SKM-1 treated with dmso at 0.1 percent for 144 hours (cell line): Measurements from ENCODE around the gene TIMELESS.
"Not testable (repeated sequence)": the region's sequence is repeated elsewhere in the genome, so short reads cannot be mapped to it uniquely, and the experiment has no call there.

Source experiments
- DNase-seq: peaks from one replicate; lab custom pipeline; 2025; ENCODE audit not compliant: unreplicated experiment; lab: John Stamatoyannopoulos, UW

Gene TIMELESS

DNA sequence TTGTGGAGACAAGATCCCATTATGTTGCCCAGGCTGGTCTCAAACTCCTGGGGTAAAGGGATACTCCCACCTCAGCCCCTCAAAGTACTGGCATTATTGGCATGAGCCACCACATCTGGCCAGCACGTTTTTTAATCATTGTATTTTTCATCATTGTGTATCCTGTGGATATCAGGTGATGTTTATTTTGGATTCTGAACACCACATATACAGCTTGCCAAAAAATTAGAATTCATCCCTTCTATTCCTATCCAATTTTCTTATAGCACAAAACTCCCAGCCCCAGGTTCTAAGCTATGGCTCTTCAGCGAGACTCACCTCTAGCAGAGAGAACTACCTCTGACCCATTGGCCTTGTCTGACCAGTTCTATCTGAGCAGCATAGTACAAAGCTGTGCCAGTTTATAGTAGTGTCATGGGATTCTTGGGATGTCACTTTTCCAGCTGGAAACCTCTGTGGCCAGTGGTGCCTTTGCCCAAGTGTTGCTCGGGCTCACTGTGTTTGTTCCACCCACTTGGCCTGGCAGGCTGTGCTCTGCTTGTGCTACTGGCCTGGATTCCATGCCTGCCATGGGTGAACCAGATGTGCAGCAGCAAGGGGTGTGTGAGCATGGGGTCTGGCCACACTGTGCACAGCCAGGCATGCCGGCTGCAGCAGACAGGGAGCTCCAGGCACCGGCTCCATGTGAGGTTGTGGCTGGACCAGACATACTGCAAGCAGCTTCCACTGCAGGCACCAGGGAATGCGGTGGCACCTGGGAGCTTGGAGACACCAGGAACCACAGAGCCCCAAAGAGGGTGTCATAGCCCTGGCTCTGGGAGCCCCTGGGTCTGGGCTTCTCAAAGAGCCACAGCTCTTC is 37.2 kb downstream of the TIMELESS start:
- no peak for DNase-seq

DNA sequence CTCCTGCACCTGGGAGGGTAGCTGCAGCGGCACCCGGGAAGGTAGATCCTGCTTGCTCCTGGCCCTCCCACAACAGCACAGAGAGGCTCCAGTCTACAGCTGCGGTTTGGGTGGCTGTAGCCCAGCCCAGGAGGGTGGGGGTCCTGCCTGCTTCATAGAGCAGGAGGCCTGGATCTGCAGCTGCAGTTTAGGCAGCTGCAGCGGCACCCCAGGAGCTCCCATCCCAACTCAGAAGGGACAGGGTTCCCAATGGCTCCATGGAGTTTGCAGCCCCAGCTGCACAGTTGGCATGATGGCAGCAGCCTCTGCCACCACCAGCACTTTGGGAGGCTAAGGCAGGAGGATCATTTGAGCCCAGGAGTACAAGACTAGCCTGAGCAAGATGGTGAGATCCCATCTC is 38.5 kb downstream of the TIMELESS start:
- DNase-seq = no peak

DNA sequence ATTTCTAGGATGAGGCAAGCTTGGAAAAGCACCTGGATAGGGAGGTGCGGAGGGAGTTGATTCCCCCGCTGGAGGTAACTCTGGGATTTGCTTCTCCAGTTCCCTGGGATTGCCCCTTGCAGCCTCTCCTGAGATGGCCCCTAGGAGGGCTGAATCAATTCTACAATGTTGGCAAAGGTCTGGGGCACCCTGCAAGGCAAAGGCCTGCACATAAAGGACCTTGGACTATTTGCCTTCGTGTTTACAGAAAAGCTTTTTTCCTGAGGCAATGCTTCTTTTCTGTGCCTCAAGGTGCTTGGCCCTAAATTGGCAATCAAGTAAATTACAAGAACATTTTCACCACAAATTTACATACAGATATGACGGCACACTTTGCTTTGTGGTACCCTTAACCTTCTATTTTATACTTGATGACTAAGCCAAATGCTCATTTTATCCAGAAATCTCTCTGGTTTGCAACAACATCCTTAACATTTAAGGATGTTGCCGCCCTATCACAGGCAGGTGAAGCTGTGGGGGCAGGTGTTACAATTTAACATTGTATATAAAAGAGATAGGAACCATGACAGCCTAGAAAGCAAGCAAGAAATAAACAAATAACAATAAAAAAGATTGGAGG is 40.3 kb downstream of the TIMELESS start:
- no peak for DNase-seq

DNA sequence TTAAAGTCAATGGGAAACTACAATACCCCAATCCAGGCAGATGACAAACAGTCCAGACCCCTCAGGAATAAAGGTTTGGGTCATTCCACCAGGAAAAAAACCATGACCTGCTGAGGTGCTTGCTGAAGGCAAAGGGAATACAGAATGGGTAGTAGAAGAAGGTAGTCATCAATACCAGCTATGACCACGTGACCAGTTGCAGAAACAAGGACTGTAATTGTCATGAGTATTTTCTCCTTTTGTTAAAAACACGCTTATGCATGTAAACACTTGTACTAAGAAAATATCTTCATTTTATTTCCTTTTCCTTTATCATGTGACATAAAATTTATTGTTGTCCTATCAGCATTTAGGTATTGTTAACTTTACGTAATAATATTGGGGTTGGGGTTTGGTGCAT is 45.0 kb downstream of the TIMELESS start:
- not testable (repeated sequence) for DNase-seq

DNA sequence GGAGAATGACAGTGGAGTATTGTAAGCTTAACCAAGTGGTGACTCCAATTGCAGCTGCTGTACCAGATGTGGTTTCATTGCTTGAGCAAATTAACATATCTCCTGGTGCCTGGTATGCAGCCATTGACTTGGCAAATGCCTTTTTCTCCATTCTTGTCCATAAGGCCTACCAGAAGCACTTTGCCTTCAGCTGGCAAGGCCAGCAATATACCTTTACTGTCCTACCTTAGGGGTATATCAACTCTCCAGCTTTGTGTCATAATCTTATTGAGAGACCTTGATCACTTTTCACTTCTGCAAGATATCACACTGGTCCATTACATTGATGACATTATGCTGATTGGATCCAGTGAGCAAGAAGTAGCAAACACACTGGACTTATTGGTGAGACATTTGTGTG is 47.6 kb downstream of the TIMELESS start:
- DNase-seq = not testable (repeated sequence)

DNA sequence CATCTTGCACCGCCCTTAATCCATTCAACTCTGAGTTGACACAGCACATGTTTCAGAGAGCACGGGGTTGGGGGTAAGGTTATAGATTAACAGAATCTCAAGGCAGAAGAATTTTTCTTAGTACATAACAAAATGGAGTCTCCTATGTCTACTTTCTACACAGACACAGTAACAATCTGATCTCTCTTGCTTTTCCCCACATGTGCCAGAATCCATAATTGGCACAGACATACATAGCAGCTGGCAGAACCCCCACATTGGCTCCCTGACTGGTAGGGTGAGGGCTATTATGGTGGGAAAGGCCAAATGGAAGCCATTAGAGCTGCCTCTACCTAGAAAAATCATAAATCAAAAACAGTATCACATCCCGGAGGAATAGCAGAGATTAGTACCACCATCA is 48.1 kb downstream of the TIMELESS start:
- DNase-seq = not testable (repeated sequence)

DNA sequence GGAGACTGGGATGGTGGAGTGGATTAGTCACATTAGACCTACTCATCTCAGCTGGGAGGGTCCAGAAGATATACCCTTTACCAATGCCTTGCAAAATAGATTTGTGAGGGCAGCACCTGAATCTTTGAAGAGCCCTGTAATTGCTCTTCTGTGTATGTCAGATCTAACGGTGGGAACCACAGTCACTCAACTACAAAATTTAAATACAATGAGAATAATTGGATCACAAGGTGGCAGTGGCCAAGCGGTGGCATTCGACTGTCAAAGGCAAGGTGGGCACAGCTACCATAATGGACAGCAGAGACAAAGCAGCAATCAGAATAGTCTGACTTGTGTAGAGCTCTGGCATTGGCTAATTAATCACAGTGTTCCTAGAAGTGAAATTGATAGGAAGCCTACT is 49.8 kb downstream of the TIMELESS start:
- DNase-seq = not testable (repeated sequence)

DNA sequence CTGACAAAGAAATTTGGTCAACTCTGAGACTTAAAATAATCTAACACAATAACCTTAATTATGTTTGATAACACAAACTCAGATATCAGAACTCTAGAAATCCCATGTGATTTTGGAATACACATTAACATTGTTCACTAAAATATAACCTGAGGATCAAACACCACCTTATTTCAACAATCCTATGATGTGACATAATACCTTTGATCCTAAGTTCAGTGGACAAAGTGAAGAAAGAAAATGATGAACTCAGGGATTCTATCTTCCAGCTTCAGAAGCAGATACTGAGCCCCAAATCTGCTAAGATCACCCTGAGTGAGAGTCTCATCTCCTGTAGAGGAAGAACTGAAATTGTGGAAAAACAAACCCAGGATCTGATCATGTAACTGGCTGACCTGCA is 50.9 kb downstream of the TIMELESS start:
- no peak for DNase-seq

DNA sequence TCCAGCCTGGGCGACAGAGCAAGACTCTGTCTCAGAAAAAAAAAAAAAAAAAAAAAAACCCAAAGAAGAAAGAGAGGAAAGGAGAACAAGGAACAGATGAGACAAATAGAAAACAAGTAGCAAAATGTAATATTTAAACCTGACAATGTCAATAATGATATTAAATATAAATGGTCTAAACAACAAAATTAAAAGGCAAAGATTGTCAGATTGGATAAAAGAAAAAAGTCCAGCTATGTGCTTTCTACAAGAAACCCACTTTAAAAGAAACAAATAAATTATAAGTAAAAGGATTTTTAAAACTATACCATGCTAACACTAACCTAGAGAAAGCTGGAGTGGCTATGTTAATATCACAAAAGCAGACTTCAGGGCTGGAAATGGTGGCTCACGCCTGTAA is 56.9 kb downstream of the TIMELESS start:
- no peak for DNase-seq

DNA sequence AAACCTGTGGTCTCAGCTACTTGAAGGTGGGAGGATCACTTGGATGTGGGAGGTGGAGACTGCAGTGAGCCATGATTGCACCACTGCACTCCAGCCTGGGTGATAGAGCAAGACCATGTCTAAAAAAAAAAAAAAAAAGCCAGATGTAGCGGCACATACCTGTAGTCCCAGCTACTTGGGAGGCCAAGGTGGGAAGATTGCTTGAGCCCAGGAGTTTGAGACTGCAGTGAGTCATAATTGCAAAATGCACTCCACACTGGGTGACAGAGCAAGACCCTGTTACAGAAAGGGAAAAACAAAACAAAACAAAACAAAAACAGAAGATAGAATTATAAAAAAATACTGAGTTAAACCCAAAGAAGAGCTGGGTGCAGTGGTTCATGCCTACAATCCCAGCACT is 57.5 kb downstream of the TIMELESS start:
- DNase-seq = no peak

DNA sequence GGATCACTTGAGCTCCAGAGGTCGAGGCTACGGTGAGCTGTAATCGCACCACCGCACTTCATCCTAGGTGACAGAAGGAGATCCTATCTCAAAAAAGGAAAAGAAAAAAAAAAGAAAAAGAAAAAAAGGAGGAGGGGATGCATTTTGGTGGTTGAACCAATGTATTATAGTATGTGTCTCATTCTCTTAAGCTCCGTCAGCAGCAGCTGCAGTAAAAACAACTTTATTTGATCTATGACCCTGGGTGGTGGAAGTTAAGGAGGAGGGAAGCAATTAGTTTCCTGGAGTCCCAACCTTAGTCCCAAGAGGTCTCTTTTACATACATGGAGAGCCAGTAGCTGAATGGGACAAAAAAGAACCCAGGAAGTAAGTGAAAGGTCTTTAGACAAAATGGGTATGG is 59.8 kb downstream of the TIMELESS start:
- DNase-seq = no peak

DNA sequence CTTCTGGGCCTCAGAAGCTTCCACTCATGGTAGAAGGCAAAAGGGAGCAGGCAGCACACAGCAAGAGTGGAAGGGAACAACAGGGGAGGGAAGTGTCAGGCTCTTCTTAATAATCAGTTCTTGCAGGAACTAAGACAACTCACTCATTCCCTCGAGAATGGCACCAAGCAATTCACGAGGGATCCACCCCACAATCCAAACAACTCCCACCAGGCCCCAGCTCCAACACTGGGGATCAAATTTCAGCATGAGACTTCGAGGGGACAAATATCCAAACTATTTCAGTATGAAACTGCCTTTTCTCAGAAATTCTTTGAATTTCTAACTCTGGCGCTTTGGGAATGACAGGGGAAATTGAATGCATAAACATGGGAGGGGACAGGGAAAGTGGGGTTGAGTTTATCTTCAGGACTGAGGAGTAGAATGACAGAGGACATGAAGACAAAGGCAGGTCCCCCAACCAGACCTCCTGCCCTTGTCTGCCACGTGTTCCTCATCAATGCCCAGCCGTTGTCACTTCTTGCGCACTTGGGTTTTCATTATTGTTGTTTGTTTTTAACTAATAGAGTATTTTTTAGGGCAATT is 62.0 kb downstream of the TIMELESS start:
- DNase-seq = no peak

DNA sequence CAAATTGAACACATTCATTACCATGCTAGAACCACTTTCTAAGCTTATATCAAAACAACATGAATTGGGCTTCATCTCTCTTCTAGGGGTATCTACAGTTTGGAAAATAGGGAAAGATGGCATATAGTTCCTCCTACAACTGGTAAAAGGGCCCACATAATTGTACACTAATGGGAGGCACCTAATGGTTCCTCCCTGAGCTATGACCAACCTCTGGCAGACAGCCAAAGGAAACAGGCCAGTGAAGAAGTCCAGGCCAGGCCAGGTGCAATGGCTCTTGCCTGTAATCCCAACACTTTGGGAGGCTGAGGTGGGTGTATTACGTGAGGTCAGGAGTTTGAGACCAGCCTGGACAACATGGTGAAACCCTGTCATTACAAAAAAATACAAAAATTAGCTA is 63.4 kb downstream of the TIMELESS start:
- DNase-seq = no peak

DNA sequence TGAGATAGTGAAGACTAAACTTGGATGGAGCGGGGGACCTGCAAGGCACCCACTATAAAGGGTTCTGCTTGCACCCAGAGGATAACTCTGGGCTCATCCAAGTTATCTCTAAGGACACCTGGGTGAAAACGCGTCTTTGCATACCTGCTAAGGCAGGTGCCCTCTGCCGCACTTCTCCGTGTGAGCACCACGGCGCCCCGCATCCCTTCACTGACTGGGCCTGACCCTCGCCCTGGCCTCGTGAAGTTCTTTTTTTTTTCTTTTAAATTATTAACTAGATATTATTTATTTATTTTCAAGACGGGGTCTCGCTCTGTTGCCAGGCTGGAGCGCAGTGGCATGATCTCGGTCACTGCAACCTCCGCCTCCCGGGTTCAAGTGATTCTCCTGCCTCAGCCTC is 66.6 kb downstream of the TIMELESS start:
- no peak for DNase-seq

DNA sequence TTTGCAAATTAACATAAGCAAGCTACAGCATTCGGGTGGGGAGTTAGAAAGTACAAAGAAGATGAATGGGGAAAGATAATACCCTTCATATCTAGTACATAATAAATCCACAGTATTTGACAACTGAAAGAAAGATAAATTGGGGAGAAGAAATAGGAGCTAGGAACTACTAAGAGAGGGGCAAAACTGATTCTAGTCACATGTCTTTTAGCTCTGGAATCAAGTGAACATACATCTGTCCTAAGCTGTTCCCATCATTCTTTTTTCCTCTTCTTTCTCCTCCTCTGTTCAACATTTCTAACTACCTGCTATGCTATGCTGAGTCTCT is 71.3 kb downstream of the TIMELESS start:
- DNase-seq = no peak

DNA sequence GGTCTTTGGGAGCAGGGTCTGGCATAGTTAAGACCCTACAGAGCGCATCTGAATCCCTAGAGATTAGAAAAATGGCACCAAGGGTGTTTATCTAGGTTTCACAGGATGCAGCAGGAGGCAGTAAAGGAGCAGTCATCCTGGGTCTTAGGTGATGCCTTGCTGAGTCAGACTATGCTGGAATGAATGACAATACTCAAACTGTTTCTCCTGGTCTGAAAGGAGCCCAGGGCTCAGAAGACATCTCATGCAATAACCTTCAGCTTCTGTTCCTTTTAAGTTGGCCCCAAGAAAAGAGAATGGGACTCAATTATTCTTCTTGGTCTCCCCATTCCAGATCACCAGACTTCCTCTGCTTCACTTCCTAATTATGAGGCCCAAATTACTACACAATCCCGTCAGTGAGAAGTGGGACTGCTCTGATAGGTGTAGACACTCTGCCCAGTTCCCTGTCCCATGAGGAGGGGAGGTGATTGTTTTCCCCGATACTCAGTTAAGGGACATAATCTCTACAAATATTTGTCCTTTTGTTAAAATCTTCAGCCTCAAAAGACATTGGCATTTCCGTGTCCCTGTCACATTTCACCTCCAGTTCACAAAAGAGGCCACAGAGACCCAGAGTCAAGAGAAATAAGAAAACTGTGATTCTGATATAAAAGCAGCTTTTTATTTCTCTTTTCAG is 71.8 kb downstream of the TIMELESS start:
- DNase-seq = no peak

DNA sequence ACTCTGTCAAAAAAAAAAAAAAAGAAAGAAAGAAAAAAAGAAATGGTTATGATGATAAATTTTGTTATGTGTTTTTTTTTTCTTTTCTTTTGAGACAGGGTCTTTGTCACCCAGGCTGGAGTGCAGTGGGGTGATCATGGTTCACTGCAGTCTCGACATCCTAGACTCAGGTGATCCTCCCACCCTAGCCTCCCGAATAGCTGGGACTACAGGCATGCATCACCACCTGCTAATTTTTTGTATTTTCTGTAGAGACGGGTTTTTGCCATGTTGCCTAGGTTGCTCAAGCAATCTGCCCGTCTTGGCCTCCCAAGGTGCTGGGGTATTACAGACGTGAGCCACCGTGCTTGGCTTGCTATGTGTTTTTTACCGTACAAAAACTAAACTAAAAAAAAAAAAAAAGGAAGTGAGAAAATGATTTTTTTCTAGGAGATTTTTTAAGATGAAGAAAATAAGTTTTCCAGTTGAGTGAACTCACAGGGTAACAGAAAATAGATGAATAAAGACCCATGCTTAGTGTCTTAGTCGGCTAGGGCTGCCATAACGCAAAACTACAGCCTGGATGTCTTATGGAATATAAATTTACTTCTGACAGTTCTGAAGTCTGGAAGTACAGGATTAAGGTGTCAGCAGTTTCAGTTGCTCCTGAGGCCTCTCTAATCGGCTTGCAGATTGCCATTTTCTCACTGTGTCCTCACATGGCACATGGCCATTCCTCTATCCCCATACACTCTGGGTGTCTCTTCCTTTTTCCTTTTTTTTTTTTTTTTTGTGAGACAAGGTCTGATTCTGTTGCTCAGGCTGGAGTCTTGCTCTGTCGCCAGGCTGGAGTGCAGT is 73.4 kb downstream of the TIMELESS start:
- no peak for DNase-seq

DNA sequence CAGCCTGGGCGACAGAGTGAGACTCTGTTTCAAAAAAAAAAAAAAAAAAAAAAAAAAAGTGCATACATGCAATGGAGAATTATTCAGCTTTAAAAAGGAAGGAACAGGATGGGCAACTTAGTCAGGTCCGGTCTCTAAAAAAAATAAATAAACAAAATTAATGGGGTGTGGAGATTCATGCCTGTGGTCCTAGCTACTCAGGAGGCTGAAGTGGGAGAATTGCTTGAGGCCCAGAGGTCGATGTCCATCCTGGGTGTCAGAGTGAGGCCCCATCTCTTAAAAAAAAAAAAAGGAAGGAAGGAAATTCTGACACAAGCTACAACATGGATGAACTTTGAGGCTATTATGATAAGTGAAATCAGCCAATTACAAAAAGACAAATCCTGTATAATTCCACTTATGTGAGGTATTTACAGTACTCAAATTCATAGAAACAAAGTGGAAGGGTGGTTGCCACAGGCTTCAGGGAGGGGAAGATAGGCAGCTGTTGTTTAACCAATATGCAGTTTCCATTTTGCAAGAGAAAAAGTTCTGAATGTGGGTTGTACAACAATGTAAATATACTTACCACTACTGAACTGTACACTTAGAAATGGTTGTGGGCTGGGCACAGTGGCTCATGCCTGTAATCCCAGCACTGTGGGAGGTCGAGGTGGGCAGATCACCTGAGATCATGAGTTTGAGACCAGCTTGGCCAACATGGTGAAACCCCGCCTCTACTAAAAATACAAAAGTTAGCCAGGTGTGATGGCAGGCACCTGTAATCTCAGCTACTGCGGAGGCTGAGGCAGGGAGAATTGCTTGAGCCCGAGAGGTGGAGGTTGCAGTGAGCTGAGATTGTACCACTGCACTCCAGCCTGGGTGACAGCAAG is 74.3 kb downstream of the TIMELESS start:
- no peak for DNase-seq

DNA sequence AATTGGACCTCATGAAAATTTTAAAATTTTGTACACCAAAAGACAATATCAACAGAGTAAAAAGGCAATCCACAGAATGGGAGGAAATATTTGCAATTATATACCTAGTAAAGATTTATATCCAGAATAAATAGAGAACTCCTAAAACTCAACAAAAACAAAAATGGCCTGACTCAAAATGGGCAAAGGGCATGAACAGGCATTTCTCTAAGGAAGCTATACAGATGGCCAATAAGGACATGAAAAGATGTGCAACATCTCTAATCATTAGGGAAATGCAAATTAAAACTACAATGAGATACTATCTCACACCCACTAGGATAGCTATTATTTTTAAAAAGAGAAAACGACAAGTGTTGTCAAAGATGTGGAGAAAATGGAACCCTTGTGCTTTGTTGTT is 75.7 kb downstream of the TIMELESS start:
- no peak for DNase-seq

DNA sequence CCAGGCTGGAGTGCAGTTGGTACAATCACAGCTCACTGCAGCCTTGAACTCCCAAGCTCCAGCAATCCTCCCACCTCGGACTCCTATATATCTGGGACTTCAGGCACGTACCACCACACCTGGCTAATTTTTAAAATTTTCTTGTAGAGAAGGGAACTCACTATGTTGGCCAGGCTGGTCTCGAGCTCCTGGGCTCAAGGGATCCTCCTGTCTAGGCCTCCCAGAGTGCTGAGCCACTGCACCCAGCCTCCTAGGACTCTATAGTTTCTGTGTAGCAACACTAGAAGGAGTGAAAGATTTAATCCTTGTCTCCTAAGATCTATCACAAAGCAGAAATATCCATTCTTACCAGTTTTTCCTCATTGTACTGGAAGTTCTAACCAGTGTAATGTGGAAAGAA is 82.3 kb downstream of the TIMELESS start:
- no peak for DNase-seq
